ENCODE measurements around the gene MYL5. TPM values are rescaled to one million over a fixed set of nuclear protein-coding genes. Genes with fewer than 3 reads are reported as not detected.

The MYL5 gene
- total RNA-seq, 1 experiment from 2014 or later = 8.5 TPM

GRCh38 chr4:646460-646859, 27.9 kb upstream of the MYL5 start:
- no peak for DNase-seq
- Mint-ChIP-seq H3K27ac (ENCODE audit: unreplicated experiment) (no peak overlapping the region), H3K4me1 (ENCODE audit: low read depth, unreplicated experiment) (no peaks in the 10 kb centered on the region), H3K27me3 (ENCODE audit: unreplicated experiment) (peaks cover 13% of the 10 kb centered on the region), H3K9me3 (ENCODE audit: low read depth, unreplicated experiment) (peaks cover 4% of the 10 kb centered on the region), H3K36me3 (ENCODE audit: insufficient read depth, unreplicated experiment) (no peaks in the 10 kb centered on the region), H3K4me3 (ENCODE audit: low read depth, unreplicated experiment) (no peak overlapping the region)
- CTCF ChIA-PET = no interaction called here
- BruUV-seq (replicated peaks) = no TSS peak
- intact Hi-C loops (cut with micrococcal nuclease; ENCODE audit: unreplicated experiment) = no loop called here
- no peak for TF ChIP-seq CTCF (IDR thresholded peaks at IDR 0.05; ENCODE audit: unreplicated experiment)

- H3K36me3 Mint-ChIP-seq (ENCODE audit: insufficient read depth, unreplicated experiment) = no peaks in the 10 kb centered on the region
- intact Hi-C loops (cut with micrococcal nuclease; ENCODE audit: unreplicated experiment) = no loop called here
- peaks cover 4% of the 10 kb centered on the region for H3K9me3 Mint-ChIP-seq (ENCODE audit: low read depth, unreplicated experiment)
- CTCF ChIA-PET = no interaction called here
- H3K4me1 Mint-ChIP-seq (ENCODE audit: low read depth, unreplicated experiment) = no peaks in the 10 kb centered on the region
- no peak for TF ChIP-seq CTCF (IDR thresholded peaks at IDR 0.05; ENCODE audit: unreplicated experiment)
- peaks cover 23% of the 10 kb centered on the region for H3K27me3 Mint-ChIP-seq (ENCODE audit: unreplicated experiment)
- DNase-seq = no peak
- H3K4me3 Mint-ChIP-seq (ENCODE audit: low read depth, unreplicated experiment) = no peak overlapping the region
- no peak overlapping the region for H3K27ac Mint-ChIP-seq (ENCODE audit: unreplicated experiment)
- BruUV-seq (replicated peaks) = no TSS peak
These were observed 26.9 kb upstream of the MYL5 start for GRCh38 chr4:647481-647880.

- Mint-ChIP-seq H3K4me1 (ENCODE audit: low read depth, unreplicated experiment) (no peaks in the 10 kb centered on the region), H3K9me3 (ENCODE audit: low read depth, unreplicated experiment) (peaks cover 4% of the 10 kb centered on the region), H3K36me3 (ENCODE audit: insufficient read depth, unreplicated experiment) (no peaks in the 10 kb centered on the region), H3K4me3 (ENCODE audit: low read depth, unreplicated experiment) (no peak overlapping the region), H3K27ac (ENCODE audit: unreplicated experiment) (no peak overlapping the region), H3K27me3 (ENCODE audit: unreplicated experiment) (peaks cover 26% of the 10 kb centered on the region)
- DNase-seq = no peak
- no TSS peak for BruUV-seq (replicated peaks)
- TF ChIP-seq CTCF (IDR thresholded peaks at IDR 0.05; ENCODE audit: unreplicated experiment) = no peak
- intact Hi-C loops (cut with micrococcal nuclease; ENCODE audit: unreplicated experiment) = no loop called here
- CTCF ChIA-PET = interaction anchor here (0.6 kb wide), 1 partner anchor 25 kb away, joined by 7 read pairs; no protein-coding TSS in a partner anchor
These were observed 25.6 kb upstream of the MYL5 start for GRCh38 chr4:648579-649292.

GRCh38 chr4:649293-649625, 25.1 kb upstream of the MYL5 start:
- Mint-ChIP-seq H3K4me1 (ENCODE audit: low read depth, unreplicated experiment) (no peaks in the 10 kb centered on the region), H3K27ac (ENCODE audit: unreplicated experiment) (no peak overlapping the region), H3K27me3 (ENCODE audit: unreplicated experiment) (peaks cover 26% of the 10 kb centered on the region), H3K9me3 (ENCODE audit: low read depth, unreplicated experiment) (peaks cover 4% of the 10 kb centered on the region), H3K4me3 (ENCODE audit: low read depth, unreplicated experiment) (no peak overlapping the region), H3K36me3 (ENCODE audit: insufficient read depth, unreplicated experiment) (no peaks in the 10 kb centered on the region)
- no peak for DNase-seq
- intact Hi-C loops (cut with micrococcal nuclease; ENCODE audit: unreplicated experiment) = no loop called here
- BruUV-seq (replicated peaks) = no TSS peak
- TF ChIP-seq CTCF (IDR thresholded peaks at IDR 0.05; ENCODE audit: unreplicated experiment) = no peak
- CTCF ChIA-PET = interaction anchor here (0.6 kb wide), 1 partner anchor 26 kb away, joined by 7 read pairs; no protein-coding TSS in a partner anchor

Measured in Calu3 (cell line).